IMR-90 (cell line): ENCODE results near the gene ANTXR1. TPM values are rescaled to one million over a fixed set of nuclear protein-coding genes. Genes with fewer than 3 reads are reported as not detected.
A peak's percentile ranks its signal among the peaks of the same experiment; 100 is the strongest.

ENCODE experiments used
- ATAC-seq: fragments of 200-7000 bp; cut with Tn5 transposase; 2 replicates; pipeline ENCODE4 v1.9.1; 2020; ENCODE audit warnings: low read depth, mild to moderate bottlenecking, moderate library complexity
- BruUV-seq: library from RNA; stranded (reverse); fragments of 400-500 nt; replicated peaks from 2 replicates; lab custom pipeline; 2021; lab: Mats Ljungman, UMichigan
- CTCF ChIA-PET: fragments of 300-600 bp; formaldehyde crosslinking; extraction: SDS; loops from one replicate; lab custom pipeline; 2021; ENCODE audit warnings: antibody characterized with exemption; lab: Yijun Ruan, JAX
- POLR2A ChIA-PET: fragments of 300-600 bp; sonication (Branson Sonifier 250); formaldehyde crosslinking; loops from one replicate; lab custom pipeline; 2022; ENCODE audit warnings: antibody characterized with exemption; ENCODE audit not compliant: unreplicated experiment; lab: Charles Lee
- DNase-seq: peaks from one replicate; pipeline ENCODE4 v3.0.0; 2013
- H2AFZ ChIP-seq: replicated peaks from 2 replicates; pipeline ENCODE3; 2013; ENCODE audit warnings: low read length, mild to moderate bottlenecking; ENCODE audit not compliant: poor library complexity
- H2AK5ac ChIP-seq: 2 replicates; pipeline ENCODE4 v1.6.1; 2013; ENCODE audit warnings: low read depth, low read length, inconsistent platforms
- H2AK9ac ChIP-seq: replicated peaks from 2 replicates; pipeline ENCODE3; 2013; ENCODE audit warnings: mild to moderate bottlenecking, low read depth, low read length, moderate library complexity; ENCODE audit not compliant: poor library complexity
- H2BK120ac ChIP-seq: 2 replicates; pipeline ENCODE4 v1.6.1; 2013; ENCODE audit warnings: low read depth, low read length, inconsistent platforms
- H2BK15ac ChIP-seq: 3 replicates; pipeline ENCODE4 v1.6.1; 2013; ENCODE audit warnings: low read depth, low read length, inconsistent platforms
- H2BK20ac ChIP-seq: 2 replicates; pipeline ENCODE4 v1.6.1; 2013; ENCODE audit warnings: low read depth, mild to moderate bottlenecking, inconsistent platforms, low read length, moderate library complexity
- H2BK5ac ChIP-seq: 2 replicates; pipeline ENCODE4 v1.6.1; 2013; ENCODE audit warnings: mild to moderate bottlenecking, low read depth, low read length, inconsistent platforms; ENCODE audit not compliant: poor library complexity, severe bottlenecking
- H3K14ac ChIP-seq: replicated peaks from 2 replicates; pipeline ENCODE4 v1.6.1; 2013; ENCODE audit warnings: low read depth, low read length, inconsistent platforms
- H3K18ac ChIP-seq: 2 replicates; pipeline ENCODE4 v1.6.1; 2013; ENCODE audit warnings: low read depth, low read length, control low read depth
- H3K23ac ChIP-seq: 2 replicates; pipeline ENCODE4 v1.6.1; 2013; ENCODE audit warnings: low read depth, low read length, inconsistent platforms
- H3K27ac ChIP-seq: 2 replicates; pipeline ENCODE4 v1.5.1; 2013; ENCODE audit warnings: mild to moderate bottlenecking, control low read depth, low read length; ENCODE audit not compliant: insufficient read depth
- H3K27me3 ChIP-seq: 2 replicates; pipeline ENCODE4 v1.6.1; 2013; ENCODE audit warnings: low read length; ENCODE audit not compliant: control insufficient read depth, insufficient read depth
- H3K36me3 ChIP-seq: 2 replicates; pipeline ENCODE4 v1.6.1; 2013; ENCODE audit warnings: low read length, mixed read lengths; ENCODE audit not compliant: control insufficient read depth, insufficient read depth
- H3K4ac ChIP-seq: 2 replicates; pipeline ENCODE4 v1.6.1; 2013; ENCODE audit warnings: low read depth, low read length, inconsistent platforms
- H3K4me1 ChIP-seq: 2 replicates; pipeline ENCODE4 v1.6.1; 2013; ENCODE audit warnings: low read length, mixed read lengths; ENCODE audit not compliant: control insufficient read depth, insufficient read depth
- H3K4me2 ChIP-seq: 2 replicates; pipeline ENCODE4 v1.6.1; 2013; ENCODE audit warnings: low read depth, mild to moderate bottlenecking, control low read depth, low read length, moderate library complexity
- H3K4me3 ChIP-seq: 2 replicates; pipeline ENCODE4 v1.5.1; 2013; ENCODE audit warnings: low read depth, mild to moderate bottlenecking, control low read depth, low read length, moderate library complexity; ENCODE audit not compliant: insufficient read depth
- H3K56ac ChIP-seq: 2 replicates; pipeline ENCODE4 v1.6.1; 2013; ENCODE audit warnings: low read length, inconsistent platforms; ENCODE audit not compliant: insufficient read depth; ENCODE audit errors: extremely low read depth
- H3K79me1 ChIP-seq, 2 experiments: 2 replicates each; pipeline ENCODE4 v1.6.1; 2013; ENCODE audit warnings: low read length in 2 of 2, inconsistent platforms in 1 of 2, low read depth in 1 of 2
- H3K9ac ChIP-seq: 2 replicates; pipeline ENCODE4 v1.6.1; 2013; ENCODE audit warnings: low read depth, low read length, control low read depth
- H3K9me1 ChIP-seq: 2 replicates; pipeline ENCODE4 v1.6.1; 2013; ENCODE audit warnings: low read length, inconsistent platforms; ENCODE audit not compliant: insufficient read depth
- H3K9me3 ChIP-seq: 2 replicates; pipeline ENCODE4 v1.6.1; 2013; ENCODE audit warnings: low read length; ENCODE audit not compliant: control insufficient read depth, insufficient read depth
- H4K20me1 ChIP-seq: 2 replicates; pipeline ENCODE4 v1.6.1; 2013; ENCODE audit warnings: low read length, inconsistent platforms; ENCODE audit not compliant: insufficient read depth
- H4K5ac ChIP-seq: 2 replicates; pipeline ENCODE4 v1.6.1; 2013; ENCODE audit warnings: mild to moderate bottlenecking, low read depth, low read length, control low read depth
- H4K8ac ChIP-seq, 2 experiments: 2 replicates each; pipeline ENCODE4 v1.6.1; 2013; ENCODE audit warnings: low read depth in 2 of 2, low read length in 2 of 2, control low read depth in 1 of 2, inconsistent platforms in 1 of 2
- H4K91ac ChIP-seq: 2 replicates; pipeline ENCODE4 v1.6.1; 2013; ENCODE audit warnings: low read depth, low read length, inconsistent platforms; ENCODE audit not compliant: insufficient read depth
- CTCF ChIP-seq: conservative IDR thresholded peaks from 2 replicates; pipeline ENCODE4 v1.5.1; 2012; ENCODE audit warnings: mild to moderate bottlenecking, low read depth, low read length, improper control_type of control experiment
- FOS ChIP-seq: fragments of 150-350 bp; IDR thresholded peaks from 2 replicates; pipeline ENCODE4 v1.6.1; 2016; ENCODE audit warnings: low read depth, low read length
- MAFK ChIP-seq: IDR thresholded peaks from 2 replicates; pipeline ENCODE4 v1.6.1; 2012; ENCODE audit warnings: low read depth, low read length, improper control_type of control experiment
- NFE2L2 ChIP-seq: fragments of 150-350 bp; IDR thresholded peaks from 2 replicates; pipeline ENCODE4 v1.6.1; 2016; ENCODE audit warnings: low read depth, mild to moderate bottlenecking, low read length
- POLR2A ChIP-seq: IDR thresholded peaks from 2 replicates; pipeline ENCODE4 v1.6.1; 2012; ENCODE audit warnings: mild to moderate bottlenecking, low read depth, low read length
- RAD21 ChIP-seq: IDR thresholded peaks from 2 replicates; pipeline ENCODE4 v1.6.1; 2012; ENCODE audit warnings: low read length, improper control_type of control experiment
- RFX5 ChIP-seq: IDR thresholded peaks from 2 replicates; pipeline ENCODE4 v1.8.0; 2012; ENCODE audit warnings: low read depth, mild to moderate bottlenecking, low read length, moderate library complexity
- SMC3 ChIP-seq: fragments of 150-350 bp; IDR thresholded peaks from 2 replicates; pipeline ENCODE4 v1.6.1; 2016; ENCODE audit warnings: low read depth, mild to moderate bottlenecking, antibody characterized with exemption, low read length, moderate library complexity
- WGBS, 2 experiments: methylation state at CpG; one replicate each; pipeline versions ENCODE4 v1.1.5 to v1.1.7; 2013; ENCODE audit warnings: missing lambda C conversion rate in 2 of 2; ENCODE audit not compliant: insufficient read length in 1 of 2; ENCODE audit errors: extremely low coverage in 2 of 2; 5-methylcytosine and 5-hydroxymethylcytosine counted together
- dilution Hi-C: fragments of 300-500 bp; cut with HindIII; formaldehyde crosslinking; loops from one replicate; pipeline ENCODE4 v1.14.3; 2018; ENCODE audit warnings: low sequenced_read_pairs; ENCODE audit not compliant: unreplicated experiment
- in situ Hi-C: fragments of 300-500 bp; cut with MboI; formaldehyde crosslinking; loops from 3 replicates; pipeline ENCODE4 v1.14.3; 2019; ENCODE audit warnings: low sequenced_read_pairs, inconsistent platforms, mixed read lengths
- intact Hi-C: fragments of 100-400 bp; cut with micrococcal nuclease; formaldehyde crosslinking; loops from 2 replicates; pipeline ENCODE4 v1.10.0; 2022
- polyA plus RNA-seq, 3 experiments: library from polyadenylated mRNA; depleted of rRNA; stranded (reverse); fragments of >200 nt; gene quantifications; 2 replicates each; pipeline ENCODE4 v1.2.3, GENCODE V29; 2012; ENCODE audit warnings: low replicate concordance in 1 of 3
- total RNA-seq: library from RNA; depleted of rRNA; stranded (reverse); fragments of >200 nt; gene quantifications from 2 replicates; pipeline ENCODE4 v1.2.3, GENCODE V29; 2012

Gene ANTXR1
- total and polyA plus RNA-seq, 2 of the 4 experiments (the other 2 are of a cell fraction) = 27.2 to 36.9 TPM

GRCh38 chr2:69010437-69011194 lies 2.4 kb upstream of the ANTXR1 start:
- Histone ChIP-seq H3K23ac (no peak overlapping the region), H3K56ac (no peak overlapping the region), H4K91ac (peak overlapping the region; percentile 39; the same call in 1 of the 2 replicates), H3K4me2 (no peak overlapping the region), H2BK15ac (peak overlapping the region; percentile 8; the same call in 1 of the 3 replicates), H2AK5ac (peak overlapping the region; percentile 44), H2BK120ac (peak overlapping the region; percentile 26; the same call in 1 of the 2 replicates), H3K14ac (no peak overlapping the region; the same call in 1 of the 2 replicates), H3K9me1 (no peaks in the 10 kb centered on the region; the same call in 1 of the 2 replicates), H3K27me3 (no peaks in the 10 kb centered on the region), H4K5ac (no peak overlapping the region), H4K8ac (peak overlapping the region in 1 of 2 experiments; percentile 36; a peak in 2 of 4 replicates), H2AK9ac (no peak overlapping the region), H3K18ac (peak overlapping the region; percentile 18), H3K79me1 (peaks cover 8 to 17% of the 10 kb centered on the region in 2 experiments), H3K27ac (no peak overlapping the region), H3K9me3 (no peaks in the 10 kb centered on the region), H4K20me1 (no peaks in the 10 kb centered on the region), H2BK5ac (no peak overlapping the region), H2BK20ac (no peak overlapping the region), H3K4me3 (no peak overlapping the region), H3K9ac (no peak overlapping the region), H3K36me3 (no peaks in the 10 kb centered on the region), H3K4me1 (no peaks in the 10 kb centered on the region), H2AFZ (peak overlapping the region; percentile 59), H3K4ac (peak overlapping the region; percentile 15)
- in situ Hi-C loops (loop anchor here (5.0 to 10.0 kb wide), 2 partner anchors 164 to 297 kb away; no protein-coding TSS in a partner anchor), intact Hi-C loops (loop anchor here (10.0 kb wide), 1 partner anchor 546 kb away; the partner anchor contains the start of genes APLF and FBXO48), dilution Hi-C loops (loop anchor here (25.0 kb wide), 1 partner anchor 302 kb away; no protein-coding TSS in a partner anchor)
- DNase-seq (no peak), ATAC-seq (no peak)
- WGBS, 2 experiments = 79% methylated on average over 5 of the region's 8 CpGs; no CpG with 5 or more reads in 1 of the 2 experiments
- BruUV-seq = no TSS peak
- POLR2A ChIA-PET = interaction anchor here (0.5 kb wide), 1 partner anchor 74 kb away, joined by 8 read pairs; no protein-coding TSS in a partner anchor
- TF ChIP-seq NFE2L2 (no peak), RAD21 (no peak), RFX5 (no peak), POLR2A (no peak), MAFK (no peak), CTCF (no peak), FOS (no peak), SMC3 (no peak)
- CTCF ChIA-PET = interaction anchor here (0.6 kb wide), 1 partner anchor 234 kb away, joined by 3 read pairs; no protein-coding TSS in a partner anchor
